Measurements from ENCODE around the gene NPAS3.

DNA sequence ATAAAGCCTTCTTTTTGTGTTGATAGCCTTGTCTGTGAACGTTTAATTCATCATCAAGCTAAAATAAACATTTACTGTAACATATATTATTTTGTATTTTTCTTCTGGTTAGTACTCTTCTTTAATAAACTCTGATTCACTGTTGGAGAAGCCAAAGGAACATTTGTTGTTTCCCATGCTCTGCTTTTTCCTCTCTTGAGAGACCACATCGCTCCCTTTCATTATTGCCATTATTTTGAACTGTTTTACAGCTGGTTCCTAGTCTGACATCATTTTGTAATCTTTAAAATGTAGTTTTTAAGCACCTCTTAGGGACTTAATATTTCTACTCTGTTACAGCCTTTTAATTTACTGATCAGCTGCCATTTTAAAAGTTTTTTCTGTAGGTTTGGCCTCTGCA, 301.8 kb downstream of the NPAS3 start:
- TF ChIP-seq POLR2AphosphoS5 (IDR thresholded peaks at IDR 0.05) (no peak), EP300 (IDR thresholded peaks at IDR 0.05) (no peak)
- TF ChIP-seq, protein P1, sequence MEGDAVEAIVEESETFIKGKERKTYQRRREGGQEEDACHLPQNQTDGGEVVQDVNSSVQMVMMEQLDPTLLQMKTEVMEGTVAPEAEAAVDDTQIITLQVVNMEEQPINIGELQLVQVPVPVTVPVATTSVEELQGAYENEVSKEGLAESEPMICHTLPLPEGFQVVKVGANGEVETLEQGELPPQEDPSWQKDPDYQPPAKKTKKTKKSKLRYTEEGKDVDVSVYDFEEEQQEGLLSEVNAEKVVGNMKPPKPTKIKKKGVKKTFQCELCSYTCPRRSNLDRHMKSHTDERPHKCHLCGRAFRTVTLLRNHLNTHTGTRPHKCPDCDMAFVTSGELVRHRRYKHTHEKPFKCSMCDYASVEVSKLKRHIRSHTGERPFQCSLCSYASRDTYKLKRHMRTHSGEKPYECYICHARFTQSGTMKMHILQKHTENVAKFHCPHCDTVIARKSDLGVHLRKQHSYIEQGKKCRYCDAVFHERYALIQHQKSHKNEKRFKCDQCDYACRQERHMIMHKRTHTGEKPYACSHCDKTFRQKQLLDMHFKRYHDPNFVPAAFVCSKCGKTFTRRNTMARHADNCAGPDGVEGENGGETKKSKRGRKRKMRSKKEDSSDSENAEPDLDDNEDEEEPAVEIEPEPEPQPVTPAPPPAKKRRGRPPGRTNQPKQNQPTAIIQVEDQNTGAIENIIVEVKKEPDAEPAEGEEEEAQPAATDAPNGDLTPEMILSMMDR (IDR thresholded peaks at IDR 0.05) = no peak
